Type B pancreatic cell (in vitro differentiated cells): ENCODE measurements around the gene HSPA13. TPM values are rescaled to one million over a fixed set of nuclear protein-coding genes. Genes with fewer than 3 reads are reported as not detected.

Experiments
- DNase-seq: peaks from one replicate; pipeline ENCODE4 v3.0.0; 2021; ENCODE audit warnings: mixed read lengths; ENCODE audit not compliant: unreplicated experiment; ENCODE audit errors: extremely low spot score
- H3K27ac Mint-ChIP-seq: 2 replicates; pipeline ENCODE4 v1.8.0; 2021; ENCODE audit warnings: mild to moderate bottlenecking, mixed read lengths
- H3K27me3 Mint-ChIP-seq: 2 replicates; pipeline ENCODE4 v1.8.0; 2021; ENCODE audit warnings: mixed read lengths
- H3K36me3 Mint-ChIP-seq: 2 replicates; pipeline ENCODE4 v1.8.0; 2021; ENCODE audit warnings: mixed read lengths
- H3K4me1 Mint-ChIP-seq: one replicate; pipeline ENCODE4 v1.8.0; 2021; ENCODE audit warnings: mixed read lengths; ENCODE audit not compliant: unreplicated experiment
- H3K4me3 Mint-ChIP-seq: 2 replicates; pipeline ENCODE4 v1.8.0; 2021; ENCODE audit warnings: mild to moderate bottlenecking, mixed read lengths
- H3K9me3 Mint-ChIP-seq: 2 replicates; pipeline ENCODE4 v1.8.0; 2021; ENCODE audit warnings: mixed read lengths
- total RNA-seq: library from RNA; stranded (reverse); gene quantifications from 2 replicates; pipeline ENCODE4 v1.2.1, GENCODE V29; 2021; ENCODE audit warnings: low replicate concordance
- TF ChIP-seq, protein P1 (sequence below): fragments of 200-600 bp; sonication (generic); conservative IDR thresholded peaks from 2 replicates; pipeline ENCODE4 v1.5.0; 2021; ENCODE audit warnings: antibody characterized with exemption, mild to moderate bottlenecking

Gene HSPA13
- total RNA-seq, 1 donor from 2014 or later = 38.1 TPM

DNA sequence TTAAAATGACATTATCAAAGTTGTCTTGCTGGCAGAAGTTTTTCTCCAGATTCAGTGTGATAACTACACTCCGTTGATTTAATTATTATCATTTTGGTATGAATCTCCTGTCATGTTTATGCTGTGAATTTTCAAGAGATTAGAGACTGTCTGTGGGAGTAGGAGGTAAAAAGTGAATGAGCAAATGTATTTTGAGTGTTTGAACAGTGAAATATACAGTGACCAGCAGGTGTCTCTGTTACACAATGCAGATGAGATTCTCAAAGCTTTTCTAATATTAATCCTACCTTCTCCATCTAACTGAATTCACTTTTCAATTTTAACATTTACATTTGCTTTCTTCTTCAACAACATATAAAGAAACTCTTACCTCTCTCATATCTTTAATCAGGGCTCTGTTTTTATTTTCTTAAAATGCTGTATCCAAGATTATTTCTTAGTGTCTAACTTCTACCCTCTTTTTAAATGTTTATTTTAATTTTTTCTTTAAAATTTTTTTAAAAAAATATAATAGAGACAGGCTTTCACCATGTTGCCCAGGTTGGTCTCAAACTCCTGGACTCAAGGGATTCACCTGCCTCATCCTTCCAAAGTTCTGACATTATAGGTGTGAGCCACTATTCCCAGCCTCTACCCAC is 20.9 kb upstream of the HSPA13 start:
- Mint-ChIP-seq H3K9me3 (no peaks in the 10 kb centered on the region), H3K27me3 (no peaks in the 10 kb centered on the region), H3K36me3 (no peaks in the 10 kb centered on the region), H3K27ac (no peak overlapping the region), H3K4me1 (peaks cover 6% of the 10 kb centered on the region), H3K4me3 (no peak overlapping the region)
- TF ChIP-seq, protein P1, sequence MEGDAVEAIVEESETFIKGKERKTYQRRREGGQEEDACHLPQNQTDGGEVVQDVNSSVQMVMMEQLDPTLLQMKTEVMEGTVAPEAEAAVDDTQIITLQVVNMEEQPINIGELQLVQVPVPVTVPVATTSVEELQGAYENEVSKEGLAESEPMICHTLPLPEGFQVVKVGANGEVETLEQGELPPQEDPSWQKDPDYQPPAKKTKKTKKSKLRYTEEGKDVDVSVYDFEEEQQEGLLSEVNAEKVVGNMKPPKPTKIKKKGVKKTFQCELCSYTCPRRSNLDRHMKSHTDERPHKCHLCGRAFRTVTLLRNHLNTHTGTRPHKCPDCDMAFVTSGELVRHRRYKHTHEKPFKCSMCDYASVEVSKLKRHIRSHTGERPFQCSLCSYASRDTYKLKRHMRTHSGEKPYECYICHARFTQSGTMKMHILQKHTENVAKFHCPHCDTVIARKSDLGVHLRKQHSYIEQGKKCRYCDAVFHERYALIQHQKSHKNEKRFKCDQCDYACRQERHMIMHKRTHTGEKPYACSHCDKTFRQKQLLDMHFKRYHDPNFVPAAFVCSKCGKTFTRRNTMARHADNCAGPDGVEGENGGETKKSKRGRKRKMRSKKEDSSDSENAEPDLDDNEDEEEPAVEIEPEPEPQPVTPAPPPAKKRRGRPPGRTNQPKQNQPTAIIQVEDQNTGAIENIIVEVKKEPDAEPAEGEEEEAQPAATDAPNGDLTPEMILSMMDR = peak; percentile 81
- no peak for DNase-seq

DNA sequence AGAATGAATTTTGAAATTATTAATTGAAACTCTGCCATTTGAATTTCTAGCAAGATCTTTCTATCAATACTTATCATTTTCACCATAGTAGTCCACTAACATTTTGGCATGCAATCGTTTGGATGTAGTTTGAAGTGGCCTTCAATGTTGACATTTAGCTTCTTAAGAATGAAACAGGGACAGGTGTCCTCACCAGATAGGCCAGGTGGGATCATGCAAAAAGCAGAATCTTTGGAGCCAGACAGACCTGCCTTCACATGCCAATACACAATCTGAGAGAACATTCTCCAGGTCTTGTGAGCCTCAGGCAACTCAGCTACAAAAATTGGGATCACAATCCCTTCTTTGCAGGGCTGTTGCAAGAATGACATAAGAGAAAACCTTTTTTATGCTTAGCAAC is 18.3 kb upstream of the HSPA13 start:
- TF ChIP-seq, protein P1 = no peak
- no peak for DNase-seq
- Mint-ChIP-seq H3K27me3 (no peaks in the 10 kb centered on the region), H3K36me3 (no peaks in the 10 kb centered on the region), H3K27ac (no peak overlapping the region), H3K4me1 (peaks cover 6% of the 10 kb centered on the region), H3K9me3 (no peaks in the 10 kb centered on the region), H3K4me3 (no peak overlapping the region)

GRCh38 chr21:14388282-14388681 is 5.3 kb upstream of the HSPA13 start:
- no peak overlapping the region for H3K27ac Mint-ChIP-seq
- H3K4me3 Mint-ChIP-seq = no peak overlapping the region
- no peaks in the 10 kb centered on the region for H3K36me3 Mint-ChIP-seq
- H3K4me1 Mint-ChIP-seq = peaks cover 11% of the 10 kb centered on the region
- H3K27me3 Mint-ChIP-seq = no peaks in the 10 kb centered on the region
- TF ChIP-seq, protein P1 = no peak
- no peak for DNase-seq
- peaks cover 4% of the 10 kb centered on the region for H3K9me3 Mint-ChIP-seq

GRCh38 chr21:14384453-14384852 is 1.5 kb upstream of the HSPA13 start:
- H3K27me3 Mint-ChIP-seq = no peaks in the 10 kb centered on the region
- peak overlapping the region; percentile 99 for H3K27ac Mint-ChIP-seq
- H3K4me1 Mint-ChIP-seq = peaks cover 28% of the 10 kb centered on the region

DNA sequence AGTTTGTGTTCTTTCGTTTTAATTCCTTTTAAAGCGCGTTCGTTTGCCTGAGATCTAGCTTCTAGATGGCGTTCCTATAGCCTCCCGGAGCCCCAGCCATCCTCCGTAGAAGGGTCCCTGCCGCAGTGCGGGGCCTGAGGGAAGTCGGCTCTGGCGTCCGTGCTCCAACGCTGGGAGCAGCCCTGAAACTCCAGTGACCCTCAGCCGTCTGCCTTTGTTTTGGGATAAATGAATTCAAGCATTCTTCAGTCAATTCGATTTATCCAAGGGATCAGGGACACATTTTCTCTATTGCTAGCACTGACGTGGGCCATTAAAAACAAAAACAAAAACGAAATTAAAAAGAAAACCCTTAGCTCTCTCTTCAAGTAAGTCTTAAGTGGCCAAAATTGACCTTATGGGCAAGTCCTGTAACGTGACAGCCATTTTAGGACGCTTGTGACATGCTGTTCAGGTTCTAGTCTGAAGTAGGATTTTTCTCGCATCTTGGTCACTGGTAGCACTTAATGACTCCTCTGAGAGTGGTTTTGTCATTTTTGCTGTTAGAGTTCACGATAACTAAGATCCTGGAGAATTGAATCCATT is 742 bp upstream of the HSPA13 start:
- Mint-ChIP-seq H3K4me1 (peaks cover 31% of the 10 kb centered on the region), H3K27me3 (no peaks in the 10 kb centered on the region), H3K27ac (peak overlapping the region; percentile 99), H3K9me3 (peaks cover 3% of the 10 kb centered on the region), H3K4me3 (peak overlapping the region; percentile 100), H3K36me3 (peaks cover 4% of the 10 kb centered on the region)
- TF ChIP-seq, protein P1 = no peak
- DNase-seq = no peak

More at GRCh38 chr21:14384453-14384852, 1.5 kb upstream of the HSPA13 start:
- DNase-seq = no peak
- TF ChIP-seq, protein P1 = no peak
- Mint-ChIP-seq H3K9me3 (peaks cover 4% of the 10 kb centered on the region), H3K4me3 (peak overlapping the region; percentile 100), H3K36me3 (peaks cover 1% of the 10 kb centered on the region)
